HEK293 (cell line): Measurements from ENCODE around the gene MINDY1.

ENCODE experiments used
- ATF2 ChIP-seq: fragments of 450-650 bp; formaldehyde crosslinking; IDR thresholded peaks from 2 replicates; pipeline ENCODE4 v1.5.1; 2016; ENCODE audit warnings: missing biosample characterization, missing genetic modification characterization, low read depth
- KLF1 ChIP-seq: fragments of 450-650 bp; formaldehyde crosslinking; IDR thresholded peaks from 2 replicates; pipeline ENCODE4 v1.5.1; 2016; ENCODE audit warnings: missing biosample characterization, missing genetic modification characterization
- REST ChIP-seq: fragments of 450-650 bp; formaldehyde crosslinking; IDR thresholded peaks from 2 replicates; pipeline ENCODE4 v1.5.1; 2016; ENCODE audit warnings: missing biosample characterization, missing genetic modification characterization
- SP2 ChIP-seq: fragments of 450-650 bp; formaldehyde crosslinking; IDR thresholded peaks from 2 replicates; pipeline ENCODE4 v1.5.1; 2016; ENCODE audit warnings: missing biosample characterization, missing genetic modification characterization
- TRIM28 ChIP-seq: IDR thresholded peaks from 2 replicates; pipeline ENCODE4 v1.6.1; 2011; ENCODE audit warnings: low read length, control low read depth, borderline replicate concordance
- YY1 ChIP-seq: fragments of 450-650 bp; formaldehyde crosslinking; IDR thresholded peaks from 2 replicates; pipeline ENCODE4 v1.5.1; 2018; ENCODE audit warnings: missing biosample characterization, missing genetic modification characterization
- ZBTB26 ChIP-seq: fragments of 450-650 bp; formaldehyde crosslinking; optimal IDR thresholded peaks from 2 replicates; pipeline ENCODE3; 2016; ENCODE audit warnings: missing biosample characterization, mild to moderate bottlenecking, missing genetic modification characterization
- ZBTB7A ChIP-seq: fragments of 450-650 bp; formaldehyde crosslinking; IDR thresholded peaks from 2 replicates; pipeline ENCODE4 v1.5.1; 2016; ENCODE audit warnings: low read depth, missing biosample characterization, missing genetic modification characterization
- ZFP41 ChIP-seq: fragments of 450-650 bp; formaldehyde crosslinking; IDR thresholded peaks from 2 replicates; pipeline ENCODE4 v1.5.1; 2016; ENCODE audit warnings: missing biosample characterization, missing genetic modification characterization, borderline replicate concordance
- ZNF112 ChIP-seq: fragments of 450-650 bp; formaldehyde crosslinking; IDR thresholded peaks from 2 replicates; pipeline ENCODE4 v1.5.0; 2017; ENCODE audit warnings: missing biosample characterization, missing genetic modification characterization
- ZNF354C ChIP-seq: fragments of 450-650 bp; formaldehyde crosslinking; IDR thresholded peaks from 2 replicates; pipeline ENCODE4 v1.5.1; 2016; ENCODE audit warnings: missing biosample characterization, missing genetic modification characterization, low read depth, borderline replicate concordance
- ZNF423 ChIP-seq: fragments of 450-650 bp; formaldehyde crosslinking; IDR thresholded peaks from 2 replicates; pipeline ENCODE4 v1.5.1; 2016; ENCODE audit warnings: missing biosample characterization, missing genetic modification characterization
- TF ChIP-seq, protein P1 (sequence below): fragments of 450-650 bp; formaldehyde crosslinking; IDR thresholded peaks from 2 replicates; pipeline ENCODE4 v1.5.1; 2016; ENCODE audit warnings: missing biosample characterization, missing genetic modification characterization
- TF ChIP-seq, protein P2 (sequence below): fragments of 450-650 bp; formaldehyde crosslinking; IDR thresholded peaks from 2 replicates; pipeline ENCODE4 v1.5.1; 2017; ENCODE audit warnings: missing biosample characterization, missing genetic modification characterization

GRCh38 chr1:150969626-150970025 is 37.1 kb downstream of the MINDY1 start:
- TF ChIP-seq, protein P1, sequence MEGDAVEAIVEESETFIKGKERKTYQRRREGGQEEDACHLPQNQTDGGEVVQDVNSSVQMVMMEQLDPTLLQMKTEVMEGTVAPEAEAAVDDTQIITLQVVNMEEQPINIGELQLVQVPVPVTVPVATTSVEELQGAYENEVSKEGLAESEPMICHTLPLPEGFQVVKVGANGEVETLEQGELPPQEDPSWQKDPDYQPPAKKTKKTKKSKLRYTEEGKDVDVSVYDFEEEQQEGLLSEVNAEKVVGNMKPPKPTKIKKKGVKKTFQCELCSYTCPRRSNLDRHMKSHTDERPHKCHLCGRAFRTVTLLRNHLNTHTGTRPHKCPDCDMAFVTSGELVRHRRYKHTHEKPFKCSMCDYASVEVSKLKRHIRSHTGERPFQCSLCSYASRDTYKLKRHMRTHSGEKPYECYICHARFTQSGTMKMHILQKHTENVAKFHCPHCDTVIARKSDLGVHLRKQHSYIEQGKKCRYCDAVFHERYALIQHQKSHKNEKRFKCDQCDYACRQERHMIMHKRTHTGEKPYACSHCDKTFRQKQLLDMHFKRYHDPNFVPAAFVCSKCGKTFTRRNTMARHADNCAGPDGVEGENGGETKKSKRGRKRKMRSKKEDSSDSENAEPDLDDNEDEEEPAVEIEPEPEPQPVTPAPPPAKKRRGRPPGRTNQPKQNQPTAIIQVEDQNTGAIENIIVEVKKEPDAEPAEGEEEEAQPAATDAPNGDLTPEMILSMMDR: no peak
- no peak for TF ChIP-seq ZNF354C (tag by site-specific recombination)
- TF ChIP-seq, protein P2, sequence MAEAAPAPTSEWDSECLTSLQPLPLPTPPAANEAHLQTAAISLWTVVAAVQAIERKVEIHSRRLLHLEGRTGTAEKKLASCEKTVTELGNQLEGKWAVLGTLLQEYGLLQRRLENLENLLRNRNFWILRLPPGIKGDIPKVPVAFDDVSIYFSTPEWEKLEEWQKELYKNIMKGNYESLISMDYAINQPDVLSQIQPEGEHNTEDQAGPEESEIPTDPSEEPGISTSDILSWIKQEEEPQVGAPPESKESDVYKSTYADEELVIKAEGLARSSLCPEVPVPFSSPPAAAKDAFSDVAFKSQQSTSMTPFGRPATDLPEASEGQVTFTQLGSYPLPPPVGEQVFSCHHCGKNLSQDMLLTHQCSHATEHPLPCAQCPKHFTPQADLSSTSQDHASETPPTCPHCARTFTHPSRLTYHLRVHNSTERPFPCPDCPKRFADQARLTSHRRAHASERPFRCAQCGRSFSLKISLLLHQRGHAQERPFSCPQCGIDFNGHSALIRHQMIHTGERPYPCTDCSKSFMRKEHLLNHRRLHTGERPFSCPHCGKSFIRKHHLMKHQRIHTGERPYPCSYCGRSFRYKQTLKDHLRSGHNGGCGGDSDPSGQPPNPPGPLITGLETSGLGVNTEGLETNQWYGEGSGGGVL (tag by site-specific recombination): no peak
- TF ChIP-seq SP2: no peak
- no peak for TF ChIP-seq YY1
- no peak for TF ChIP-seq KLF1 (tag by site-specific recombination)
- TF ChIP-seq ZNF112: no peak
- no peak for TF ChIP-seq ATF2 (tag by site-specific recombination)
- no peak for TF ChIP-seq ZFP41 (tag by site-specific recombination)
- no peak for TF ChIP-seq ZNF423 (tag by site-specific recombination)
- TF ChIP-seq ZBTB26: no peak
- no peak for TF ChIP-seq REST (tag by site-specific recombination)
- TF ChIP-seq ZBTB7A: no peak
- no peak for TF ChIP-seq TRIM28
